K562 (cell line): ENCODE measurements around the gene ALKBH2.

Experiments used
- ARNT ChIP-seq, 2 experiments: fragments of 450-650 bp; IDR thresholded peaks; 2 replicates each; pipeline ENCODE4 v1.6.1; 2016; ENCODE audit warnings: mild to moderate bottlenecking in 1 of 2
- ELF4 ChIP-seq: fragments of 450-650 bp; formaldehyde crosslinking; IDR thresholded peaks from 2 replicates; pipeline ENCODE4 v1.4.0; 2022; ENCODE audit warnings: missing genetic modification characterization
- ELK3 ChIP-seq: fragments of 450-650 bp; formaldehyde crosslinking; IDR thresholded peaks from 2 replicates; pipeline ENCODE4 v1.4.0; 2020; ENCODE audit warnings: mild to moderate bottlenecking
- EP300 ChIP-seq: IDR thresholded peaks from 2 replicates; pipeline ENCODE4 v1.6.1; 2012; ENCODE audit warnings: low read length, improper control_type of control experiment
- FOXP1 ChIP-seq: sonication (generic); formaldehyde crosslinking; IDR thresholded peaks from 2 replicates; pipeline ENCODE4 v1.8.0; 2022; ENCODE audit warnings: mild to moderate bottlenecking, missing genetic modification reagents
- HNRNPH1 ChIP-seq: fragments of 200-400 bp; formaldehyde crosslinking; optimal IDR thresholded peaks from 2 replicates; pipeline ENCODE3; 2017; ENCODE audit warnings: low read depth, mild to moderate bottlenecking, low read length, moderate library complexity
- HNRNPK ChIP-seq: fragments of 200-400 bp; formaldehyde crosslinking; IDR thresholded peaks from one replicate; pipeline ENCODE4 v1.6.1; 2018; ENCODE audit warnings: mild to moderate bottlenecking, low read depth, low read length; ENCODE audit not compliant: poor library complexity, severe bottlenecking
- NR2C2 ChIP-seq, 2 experiments: fragments of 200-800 bp in 1 of 2; sonication (Bioruptor generic) in 1 of 2; sonication (generic) in 1 of 2; formaldehyde crosslinking in 1 of 2; IDR thresholded peaks; 2 replicates each; pipeline versions ENCODE4 v1.6.1 to v1.8.0; 2016 to 2022; ENCODE audit warnings: mild to moderate bottlenecking in 1 of 2, missing compliant biosample characterization in 1 of 2, missing genetic modification characterization in 1 of 2, missing genetic modification reagents in 1 of 2
- RAD21 ChIP-seq, 2 experiments: fragments of 250-450 bp in 1 of 2; fragments of 450-650 bp in 1 of 2; sonication (Bioruptor Pico) in 1 of 2; formaldehyde crosslinking in 1 of 2; IDR thresholded peaks in 1 of 2; conservative IDR thresholded peaks in 1 of 2; 2 replicates each; pipeline versions ENCODE4 v1.4.0 to v1.8.0; 2020 to 2022; ENCODE audit warnings: mild to moderate bottlenecking in 2 of 2, moderate library complexity in 1 of 2
- SIN3A ChIP-seq, 2 experiments: fragments of 150-350 bp in 1 of 2; IDR thresholded peaks; 2 replicates each; pipeline ENCODE4 v1.6.1; 2011 to 2016; ENCODE audit warnings: borderline replicate concordance in 2 of 2, low read depth in 2 of 2, low read length in 2 of 2, mild to moderate bottlenecking in 2 of 2, moderate library complexity in 2 of 2; ENCODE audit not compliant: control insufficient read depth in 1 of 2
- SMAD4 ChIP-seq: fragments of 250-450 bp; sonication (Bioruptor Pico); conservative IDR thresholded peaks from 2 replicates; pipeline ENCODE4 v1.8.0; 2021; ENCODE audit warnings: inconsistent platforms, mild to moderate bottlenecking, moderate library complexity
- SMC3 ChIP-seq: conservative IDR thresholded peaks from 2 replicates; pipeline ENCODE4 v1.6.1; 2011; ENCODE audit warnings: low read depth, low read length, improper control_type of control experiment; ENCODE audit not compliant: insufficient read depth
- ZNF583 ChIP-seq: fragments of 250-450 bp; sonication (Bioruptor Pico); IDR thresholded peaks from 2 replicates; pipeline ENCODE4 v1.4.0; 2020
- TF ChIP-seq, protein P1 (sequence below), 3 experiments: IDR thresholded peaks in 2 of 3; conservative IDR thresholded peaks in 1 of 3; 2 replicates each; pipeline ENCODE4 v1.5.1; 2011 to 2012; ENCODE audit warnings: low read length in 3 of 3, mild to moderate bottlenecking in 3 of 3, control low read depth in 2 of 3, improper control_type of control experiment in 1 of 3, inconsistent platforms in 1 of 3, low read depth in 1 of 3, mixed read lengths in 1 of 3, moderate library complexity in 1 of 3; ENCODE audit not compliant: insufficient read depth in 2 of 3

DNA sequence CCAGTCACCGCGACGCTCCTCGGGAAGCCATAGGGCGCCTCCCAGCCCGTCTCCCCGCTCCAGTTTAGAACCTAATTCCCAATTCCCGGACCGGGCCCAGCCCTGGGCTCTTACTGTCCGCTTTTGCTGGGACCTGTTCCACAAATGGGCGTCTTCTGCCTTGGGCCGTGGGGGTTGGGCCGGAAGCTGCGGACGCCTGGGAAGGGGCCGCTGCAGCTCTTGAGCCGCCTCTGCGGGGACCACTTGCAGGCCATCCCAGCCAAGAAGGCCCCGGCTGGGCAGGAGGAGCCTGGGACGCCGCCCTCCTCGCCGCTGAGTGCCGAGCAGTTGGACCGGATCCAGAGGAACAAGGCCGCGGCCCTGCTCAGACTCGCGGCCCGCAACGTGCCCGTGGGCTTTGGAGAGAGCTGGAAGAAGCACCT is 4.9 kb upstream of the ALKBH2 start:
- TF ChIP-seq EP300 (no peak), SMC3 (no peak), ZNF583 (CRISPR knock-in tag) (no peak), NR2C2 (CRISPR knock-in tag; IDR thresholded peaks at IDR 0.05) (no peak), NR2C2 (tag; IDR thresholded peaks at IDR 0.05) (no peak), SIN3A (IDR thresholded peaks at IDR 0.05; ENCODE audit: borderline replicate concordance in 2 of 2, control insufficient read depth in 1 of 2, low read depth in 2 of 2, low read length in 2 of 2) (peak; percentile 44 to 74; a peak in 2 of 4 replicates), RAD21 (CRISPR knock-in tag; conservative IDR thresholded peaks at IDR 0.05 in 1 of 2, IDR thresholded peaks at IDR 0.05 in 1 of 2) (no peak), ELK3 (CRISPR knock-in tag) (no peak), ELF4 (no peak), ARNT (IDR thresholded peaks at IDR 0.05) (no peak), SMAD4 (CRISPR knock-in tag) (no peak), HNRNPK (no peak), HNRNPH1 (no peak), FOXP1 (no peak)
- TF ChIP-seq, protein P1, sequence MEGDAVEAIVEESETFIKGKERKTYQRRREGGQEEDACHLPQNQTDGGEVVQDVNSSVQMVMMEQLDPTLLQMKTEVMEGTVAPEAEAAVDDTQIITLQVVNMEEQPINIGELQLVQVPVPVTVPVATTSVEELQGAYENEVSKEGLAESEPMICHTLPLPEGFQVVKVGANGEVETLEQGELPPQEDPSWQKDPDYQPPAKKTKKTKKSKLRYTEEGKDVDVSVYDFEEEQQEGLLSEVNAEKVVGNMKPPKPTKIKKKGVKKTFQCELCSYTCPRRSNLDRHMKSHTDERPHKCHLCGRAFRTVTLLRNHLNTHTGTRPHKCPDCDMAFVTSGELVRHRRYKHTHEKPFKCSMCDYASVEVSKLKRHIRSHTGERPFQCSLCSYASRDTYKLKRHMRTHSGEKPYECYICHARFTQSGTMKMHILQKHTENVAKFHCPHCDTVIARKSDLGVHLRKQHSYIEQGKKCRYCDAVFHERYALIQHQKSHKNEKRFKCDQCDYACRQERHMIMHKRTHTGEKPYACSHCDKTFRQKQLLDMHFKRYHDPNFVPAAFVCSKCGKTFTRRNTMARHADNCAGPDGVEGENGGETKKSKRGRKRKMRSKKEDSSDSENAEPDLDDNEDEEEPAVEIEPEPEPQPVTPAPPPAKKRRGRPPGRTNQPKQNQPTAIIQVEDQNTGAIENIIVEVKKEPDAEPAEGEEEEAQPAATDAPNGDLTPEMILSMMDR (IDR thresholded peaks at IDR 0.05 in 2 of 3, conservative IDR thresholded peaks at IDR 0.05 in 1 of 3; ENCODE audit: insufficient read depth in 2 of 3, low read depth in 1 of 3, low read length in 3 of 3), result no peak
